A549 (cell line): ENCODE data around the gene DNAJA1. TPM values are rescaled to one million over a fixed set of nuclear protein-coding genes. Genes with fewer than 3 reads are reported as not detected.
A peak's percentile ranks its signal among the peaks of the same experiment; 100 is the strongest.

ENCODE experiments used
- ATAC-seq, 2 experiments: fragments of 200-7000 bp in 1 of 2; fragments of >200 bp in 1 of 2; cut with Nextera tagmentation in 1 of 2; cut with Tn5 transposase in 1 of 2; 3 replicates each; pipeline versions ENCODE4 v1.8.0 to v1.9.1; 2018 to 2020; ENCODE audit warnings: mild to moderate bottlenecking in 1 of 2, moderate library complexity in 1 of 2
- CTCF ChIA-PET: fragments of 300-600 bp; sonication (Branson Sonifier 250); formaldehyde crosslinking; extraction: SDS; loops from one replicate; lab custom pipeline; 2021; ENCODE audit warnings: antibody characterized with exemption, inconsistent platforms; lab: Yijun Ruan, JAX
- POLR2A ChIA-PET: fragments of 350-600 bp; formaldehyde crosslinking; extraction: SDS; loops from one replicate; lab custom pipeline; 2021; ENCODE audit warnings: antibody characterized with exemption, inconsistent platforms; lab: Yijun Ruan, JAX
- DNase-seq, 2 experiments: peaks; one replicate each; pipeline versions ENCODE4 v3.0.0 to v3.0.0-alpha.2; 2011 to 2016; ENCODE audit warnings: low read depth in 1 of 2, low spot score in 1 of 2
- FAIRE-seq: peaks from 2 replicates; lab custom pipeline; 2011; peaks lifted over from hg19 to GRCh38; lab: Jason Lieb, UNC
- H3K27ac ChIP-seq, 2 experiments: fragments of >200 bp; sonication (Bioruptor Twin); formaldehyde crosslinking; 3 replicates each; pipeline ENCODE4 v1.5.1; 2016 to 2017
- H3K4me1 ChIP-seq: fragments of >200 bp; sonication (Bioruptor Twin); formaldehyde crosslinking; 3 replicates; pipeline ENCODE4 v1.6.1; 2016
- H3K4me2 ChIP-seq: fragments of >200 bp; sonication (Bioruptor Twin); formaldehyde crosslinking; 3 replicates; pipeline ENCODE4 v1.6.1; 2016
- H3K4me3 ChIP-seq: fragments of >200 bp; sonication (Bioruptor Twin); formaldehyde crosslinking; 3 replicates; pipeline ENCODE4 v1.5.1; 2016
- H3K9me3 ChIP-seq: fragments of >200 bp; sonication (Bioruptor Twin); formaldehyde crosslinking; 3 replicates; pipeline ENCODE4 v1.6.1; 2016
- CBX2 ChIP-seq: fragments of 200-600 bp; sonication (generic); IDR thresholded peaks from 2 replicates; pipeline ENCODE4 v1.6.1; 2016; ENCODE audit warnings: low read depth, mild to moderate bottlenecking, borderline replicate concordance
- CEBPB ChIP-seq, 2 experiments: fragments of >200 bp in 1 of 2; sonication (Bioruptor Twin) in 1 of 2; formaldehyde crosslinking in 1 of 2; IDR thresholded peaks; 2 replicates each; pipeline ENCODE4 v1.6.1; 2012 to 2016
- FOSL2 ChIP-seq, 2 experiments: fragments of 450-650 bp in 1 of 2; fragments of >200 bp in 1 of 2; sonication (Bioruptor Twin) in 1 of 2; formaldehyde crosslinking; IDR thresholded peaks; 2 replicates each; pipeline versions ENCODE4 v1.5.0 to v1.6.1; 2016 to 2020; ENCODE audit warnings: mild to moderate bottlenecking in 1 of 2, moderate library complexity in 1 of 2
- HEYL ChIP-seq: fragments of 250-450 bp; sonication (Bioruptor Pico); IDR thresholded peaks from 2 replicates; pipeline ENCODE4 v1.8.0; 2021; ENCODE audit warnings: mild to moderate bottlenecking, moderate library complexity
- HOXA7 ChIP-seq: fragments of 250-450 bp; sonication (Bioruptor Pico); IDR thresholded peaks from 2 replicates; pipeline ENCODE4 v1.5.0; 2020; ENCODE audit warnings: mild to moderate bottlenecking, moderate library complexity
- JUN ChIP-seq, 2 experiments: fragments of >200 bp; sonication (Bioruptor Twin); formaldehyde crosslinking; IDR thresholded peaks; 2 replicates in 1 of 2; 3 replicates in 1 of 2; pipeline ENCODE4 v1.6.1; 2016 to 2017
- KDM5A ChIP-seq: fragments of 200-600 bp; sonication (generic); IDR thresholded peaks from 2 replicates; pipeline ENCODE4 v1.6.1; 2016; ENCODE audit warnings: antibody characterized with exemption, mild to moderate bottlenecking
- PHF8 ChIP-seq: fragments of 200-600 bp; sonication (generic); IDR thresholded peaks from 2 replicates; pipeline ENCODE4 v1.6.1; 2016; ENCODE audit warnings: low read depth, mild to moderate bottlenecking, antibody characterized with exemption, moderate library complexity, borderline replicate concordance
- POLR2A ChIP-seq: IDR thresholded peaks from 2 replicates; pipeline ENCODE4 v1.6.1; 2012; ENCODE audit warnings: mild to moderate bottlenecking, low read length
- RFX5 ChIP-seq: fragments of 450-650 bp; IDR thresholded peaks from 2 replicates; pipeline ENCODE4 v1.7.1; 2014; ENCODE audit warnings: antibody characterized with exemption, mild to moderate bottlenecking, moderate library complexity
- SMC3 ChIP-seq: fragments of >200 bp; sonication (Bioruptor Twin); formaldehyde crosslinking; IDR thresholded peaks from 3 replicates; pipeline ENCODE4 v1.6.1; 2018; ENCODE audit warnings: inconsistent platforms
- SREBF2 ChIP-seq: fragments of 450-650 bp; IDR thresholded peaks from 2 replicates; pipeline ENCODE4 v1.6.1; 2014; ENCODE audit warnings: mild to moderate bottlenecking, moderate library complexity
- ZFP36 ChIP-seq: fragments of 450-650 bp; IDR thresholded peaks from 2 replicates; pipeline ENCODE4 v1.6.1; 2014; ENCODE audit warnings: borderline replicate concordance; ENCODE audit not compliant: partially characterized antibody
- WGBS: methylation state at CpG from one replicate; pipeline ENCODE4 v1.1.6; 2017; ENCODE audit errors: missing lambda C conversion rate; 5-methylcytosine and 5-hydroxymethylcytosine counted together
- polyA plus RNA-seq, 4 experiments: library from polyadenylated mRNA; depleted of rRNA in 3 of 4; stranded (reverse); fragments of >200 nt; fragmentation: RNase III in 1 of 4; extraction: RNeasy Plus Mini Kit Qiagen cat#74134 plus additional on column Dnase treatment in 1 of 4; gene quantifications; 2 replicates in 3 of 4; 3 replicates in 1 of 4; pipeline ENCODE4 v1.2.3, GENCODE V29; 2011 to 2017
- TF ChIP-seq, protein P1 (sequence below): IDR thresholded peaks from 2 replicates; pipeline ENCODE4 v1.6.1; 2012; ENCODE audit warnings: low read depth, borderline replicate concordance
- TF ChIP-seq, protein P2 (sequence below): fragments of >200 bp; sonication (Bioruptor Twin); formaldehyde crosslinking; IDR thresholded peaks from 3 replicates; pipeline ENCODE4 v1.6.1; 2016
- TF ChIP-seq, protein P3 (sequence below): IDR thresholded peaks from 2 replicates; pipeline ENCODE4 v1.6.1; 2012
- TF ChIP-seq, protein P4 (sequence below): IDR thresholded peaks from 2 replicates; pipeline ENCODE4 v1.6.1; 2012
- TF ChIP-seq, protein P5 (sequence below): fragments of 200-600 bp; sonication (generic); IDR thresholded peaks from 2 replicates; pipeline ENCODE4 v1.6.1; 2016; ENCODE audit warnings: antibody characterized with exemption, mild to moderate bottlenecking, moderate library complexity

Gene DNAJA1
- polyA plus RNA-seq, 2 of the 4 experiments (the other 2 are of a cell fraction) = 258 to 410 TPM

DNA sequence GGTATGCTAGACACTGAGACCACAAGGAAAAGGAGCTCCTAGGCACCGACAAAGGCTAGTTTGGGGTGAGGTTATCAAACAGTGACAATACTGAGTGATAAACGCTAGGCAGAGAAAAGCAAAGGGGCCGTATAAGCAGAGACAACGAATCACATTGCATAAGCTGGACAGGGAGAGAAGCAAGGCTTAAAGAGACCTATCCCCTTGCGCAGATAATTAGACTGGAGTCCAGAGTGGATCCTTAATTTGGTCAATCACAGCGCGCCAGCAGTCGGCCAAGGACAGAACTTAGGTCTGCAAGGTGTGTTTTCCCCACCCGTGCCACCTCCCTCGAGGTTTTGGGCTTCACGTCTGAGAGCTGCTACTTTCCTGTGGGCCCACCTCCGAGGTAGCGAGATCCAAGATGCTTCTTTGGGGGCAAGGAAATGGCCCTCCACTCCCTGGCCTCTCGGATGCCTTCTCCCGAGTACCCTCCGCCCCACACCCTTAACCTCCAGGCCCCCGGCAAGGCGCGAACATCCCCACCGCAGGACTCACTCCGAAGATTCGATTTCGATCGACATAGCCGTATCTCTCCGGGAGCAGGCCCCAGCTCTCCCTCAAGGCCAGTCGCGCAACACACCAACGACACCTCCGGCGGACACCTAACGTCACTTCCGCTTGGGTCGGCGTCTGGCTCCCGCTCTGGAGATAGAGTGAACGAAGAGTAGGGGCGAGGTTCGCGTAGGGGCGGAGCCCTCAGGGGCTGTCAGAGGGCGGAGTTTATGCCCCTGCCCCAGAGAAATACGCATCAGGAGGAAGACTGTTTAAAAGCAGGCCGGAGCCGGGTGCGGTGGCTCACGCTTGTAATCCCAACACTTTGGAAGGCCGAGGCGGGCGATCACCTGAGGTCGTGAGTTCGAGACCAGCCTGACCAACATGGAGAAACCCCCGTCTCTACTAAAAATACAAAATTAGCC, 51.3 kb downstream of the DNAJA1 start, which contains the start of gene SMU1:
Gene SMU1, minus strand, starts transcription at position 629 of the 959 bp plus-strand sequence. Its CDS starts 66 bp downstream, at position 563.
- POLR2A ChIA-PET = interaction anchor here (0.7 to 1.6 kb wide), 9 partner anchors 9 to 158 kb away, joined by 3 to 12 read pairs (median 4); partner anchors contain the start of genes B4GALT1 and DNAJA1
- ATAC-seq = peak; percentile 97 to 99
- Histone ChIP-seq H3K4me1 (peaks cover 13% of the 10 kb centered on the region; the same call in 2 of the 3 replicates), H3K27ac (peak within 1 kb of the TSS; percentile 82 to 93), H3K4me3 (peak within 1 kb of the TSS; percentile 71), H3K9me3 (no peaks in the 10 kb centered on the region), H3K4me2 (peak within 1 kb of the TSS; percentile 80)
- peak; percentile 76 for FAIRE-seq
- no peak for TF ChIP-seq SMC3
- TF ChIP-seq PHF8 = peak; percentile 87
- peak; percentile 95 for TF ChIP-seq ZFP36
- peak; percentile 74 for TF ChIP-seq KDM5A
- peak in 1 of 2 experiments; percentile 89; a peak in 3 of 5 replicates for TF ChIP-seq JUN (IDR thresholded peaks at IDR 0.05)
- TF ChIP-seq HOXA7 (CRISPR knock-in tag) = no peak
- peak in 1 of 2 experiments; percentile 26; a peak in 1 of 4 replicates for TF ChIP-seq CEBPB (IDR thresholded peaks at IDR 0.05)
- TF ChIP-seq FOSL2 (IDR thresholded peaks at IDR 0.05) = no peak
- no peak for TF ChIP-seq FOSL2 (CRISPR knock-in tag; IDR thresholded peaks at IDR 0.05)
- TF ChIP-seq RFX5 = peak; percentile 23; the same call in 1 of the 2 replicates
- TF ChIP-seq, protein P1, sequence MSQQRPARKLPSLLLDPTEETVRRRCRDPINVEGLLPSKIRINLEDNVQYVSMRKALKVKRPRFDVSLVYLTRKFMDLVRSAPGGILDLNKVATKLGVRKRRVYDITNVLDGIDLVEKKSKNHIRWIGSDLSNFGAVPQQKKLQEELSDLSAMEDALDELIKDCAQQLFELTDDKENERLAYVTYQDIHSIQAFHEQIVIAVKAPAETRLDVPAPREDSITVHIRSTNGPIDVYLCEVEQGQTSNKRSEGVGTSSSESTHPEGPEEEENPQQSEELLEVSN = peak; percentile 34; the same call in 1 of the 2 replicates
- TF ChIP-seq HEYL (CRISPR knock-in tag) = no peak
- TF ChIP-seq, protein P2, sequence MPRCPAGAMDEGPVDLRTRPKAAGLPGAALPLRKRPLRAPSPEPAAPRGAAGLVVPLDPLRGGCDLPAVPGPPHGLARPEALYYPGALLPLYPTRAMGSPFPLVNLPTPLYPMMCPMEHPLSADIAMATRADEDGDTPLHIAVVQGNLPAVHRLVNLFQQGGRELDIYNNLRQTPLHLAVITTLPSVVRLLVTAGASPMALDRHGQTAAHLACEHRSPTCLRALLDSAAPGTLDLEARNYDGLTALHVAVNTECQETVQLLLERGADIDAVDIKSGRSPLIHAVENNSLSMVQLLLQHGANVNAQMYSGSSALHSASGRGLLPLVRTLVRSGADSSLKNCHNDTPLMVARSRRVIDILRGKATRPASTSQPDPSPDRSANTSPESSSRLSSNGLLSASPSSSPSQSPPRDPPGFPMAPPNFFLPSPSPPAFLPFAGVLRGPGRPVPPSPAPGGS = peak; percentile 40; the same call in 1 of the 3 replicates
- TF ChIP-seq SREBF2 = peak; percentile 39; the same call in 1 of the 2 replicates
- TF ChIP-seq CBX2 = no peak
- TF ChIP-seq, protein P3, sequence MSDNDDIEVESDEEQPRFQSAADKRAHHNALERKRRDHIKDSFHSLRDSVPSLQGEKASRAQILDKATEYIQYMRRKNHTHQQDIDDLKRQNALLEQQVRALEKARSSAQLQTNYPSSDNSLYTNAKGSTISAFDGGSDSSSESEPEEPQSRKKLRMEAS = peak; percentile 74
- TF ChIP-seq, protein P4, sequence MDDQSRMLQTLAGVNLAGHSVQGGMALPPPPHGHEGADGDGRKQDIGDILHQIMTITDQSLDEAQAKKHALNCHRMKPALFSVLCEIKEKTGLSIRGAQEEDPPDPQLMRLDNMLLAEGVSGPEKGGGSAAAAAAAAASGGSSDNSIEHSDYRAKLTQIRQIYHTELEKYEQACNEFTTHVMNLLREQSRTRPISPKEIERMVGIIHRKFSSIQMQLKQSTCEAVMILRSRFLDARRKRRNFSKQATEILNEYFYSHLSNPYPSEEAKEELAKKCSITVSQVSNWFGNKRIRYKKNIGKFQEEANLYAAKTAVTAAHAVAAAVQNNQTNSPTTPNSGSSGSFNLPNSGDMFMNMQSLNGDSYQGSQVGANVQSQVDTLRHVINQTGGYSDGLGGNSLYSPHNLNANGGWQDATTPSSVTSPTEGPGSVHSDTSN = no peak
- TF ChIP-seq POLR2A = peak; percentile 70
- TF ChIP-seq, protein P5, sequence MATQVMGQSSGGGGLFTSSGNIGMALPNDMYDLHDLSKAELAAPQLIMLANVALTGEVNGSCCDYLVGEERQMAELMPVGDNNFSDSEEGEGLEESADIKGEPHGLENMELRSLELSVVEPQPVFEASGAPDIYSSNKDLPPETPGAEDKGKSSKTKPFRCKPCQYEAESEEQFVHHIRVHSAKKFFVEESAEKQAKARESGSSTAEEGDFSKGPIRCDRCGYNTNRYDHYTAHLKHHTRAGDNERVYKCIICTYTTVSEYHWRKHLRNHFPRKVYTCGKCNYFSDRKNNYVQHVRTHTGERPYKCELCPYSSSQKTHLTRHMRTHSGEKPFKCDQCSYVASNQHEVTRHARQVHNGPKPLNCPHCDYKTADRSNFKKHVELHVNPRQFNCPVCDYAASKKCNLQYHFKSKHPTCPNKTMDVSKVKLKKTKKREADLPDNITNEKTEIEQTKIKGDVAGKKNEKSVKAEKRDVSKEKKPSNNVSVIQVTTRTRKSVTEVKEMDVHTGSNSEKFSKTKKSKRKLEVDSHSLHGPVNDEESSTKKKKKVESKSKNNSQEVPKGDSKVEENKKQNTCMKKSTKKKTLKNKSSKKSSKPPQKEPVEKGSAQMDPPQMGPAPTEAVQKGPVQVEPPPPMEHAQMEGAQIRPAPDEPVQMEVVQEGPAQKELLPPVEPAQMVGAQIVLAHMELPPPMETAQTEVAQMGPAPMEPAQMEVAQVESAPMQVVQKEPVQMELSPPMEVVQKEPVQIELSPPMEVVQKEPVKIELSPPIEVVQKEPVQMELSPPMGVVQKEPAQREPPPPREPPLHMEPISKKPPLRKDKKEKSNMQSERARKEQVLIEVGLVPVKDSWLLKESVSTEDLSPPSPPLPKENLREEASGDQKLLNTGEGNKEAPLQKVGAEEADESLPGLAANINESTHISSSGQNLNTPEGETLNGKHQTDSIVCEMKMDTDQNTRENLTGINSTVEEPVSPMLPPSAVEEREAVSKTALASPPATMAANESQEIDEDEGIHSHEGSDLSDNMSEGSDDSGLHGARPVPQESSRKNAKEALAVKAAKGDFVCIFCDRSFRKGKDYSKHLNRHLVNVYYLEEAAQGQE = no peak; the same call in 1 of the 2 replicates
- CTCF ChIA-PET = interaction anchor here (0.9 to 9.6 kb wide), 4 partner anchors 22 to 149 kb away, joined by 3 to 127 read pairs (median 3); no protein-coding TSS in a partner anchor
- WGBS = 4% methylated on average over 37 of the region's 53 CpGs
- peak; percentile 96 to 99 for DNase-seq
